22Rv1 (cell line): Measurements from ENCODE around the gene DIP2C.

Source experiments
- ZFX ChIP-seq: fragments of 450-650 bp; IDR thresholded peaks from 2 replicates; pipeline ENCODE4 v1.6.1; 2017; ENCODE audit warnings: antibody characterized with exemption, borderline replicate concordance
- TF ChIP-seq, protein P1 (sequence below): fragments of 450-650 bp; IDR thresholded peaks from 2 replicates; pipeline ENCODE4 v1.5.1; 2017; ENCODE audit warnings: mild to moderate bottlenecking

DNA sequence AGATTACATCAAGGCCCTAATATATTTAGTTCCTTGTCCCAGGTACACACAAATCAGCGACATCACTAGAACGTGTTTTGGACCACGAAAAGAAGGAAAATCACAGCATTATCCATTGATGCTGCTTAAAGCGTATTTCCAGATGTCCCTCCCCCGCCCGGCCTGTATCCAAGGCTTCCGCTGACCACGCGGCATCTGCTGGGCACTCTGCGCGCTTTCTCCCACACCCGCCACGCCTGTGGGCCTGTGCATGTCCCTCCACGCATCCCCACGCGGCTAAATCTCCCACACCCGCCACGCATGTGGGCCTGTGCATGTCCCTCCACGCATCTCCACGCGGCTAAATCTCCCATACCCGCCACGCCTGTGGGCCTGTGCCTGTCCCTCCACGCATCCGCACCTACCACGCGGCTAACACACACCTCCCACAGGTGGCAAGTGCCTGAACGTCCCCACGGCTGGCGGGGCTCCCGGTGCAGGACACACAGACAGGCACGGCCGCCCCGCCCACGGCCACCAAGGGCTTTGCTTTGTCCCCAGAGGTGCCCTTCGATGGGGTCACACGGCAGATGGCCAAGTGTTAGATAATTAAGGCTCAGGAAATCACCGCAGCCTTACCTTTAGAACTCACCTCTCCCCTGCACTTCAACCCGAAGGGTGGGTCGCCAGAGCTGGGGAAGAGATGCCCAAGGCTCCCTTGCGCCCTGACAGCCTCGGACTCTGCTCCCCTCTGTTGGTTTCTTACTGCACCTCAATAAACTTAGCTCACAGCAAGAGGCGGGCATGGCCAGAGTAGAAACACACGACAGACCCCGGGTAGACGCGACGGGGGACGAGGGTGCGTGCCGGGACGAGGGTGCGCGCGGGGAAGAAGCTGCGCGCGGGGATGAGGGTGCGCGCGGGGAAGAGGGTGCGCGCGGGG lies 49.5 kb downstream of the DIP2C start:
- TF ChIP-seq, protein P1, sequence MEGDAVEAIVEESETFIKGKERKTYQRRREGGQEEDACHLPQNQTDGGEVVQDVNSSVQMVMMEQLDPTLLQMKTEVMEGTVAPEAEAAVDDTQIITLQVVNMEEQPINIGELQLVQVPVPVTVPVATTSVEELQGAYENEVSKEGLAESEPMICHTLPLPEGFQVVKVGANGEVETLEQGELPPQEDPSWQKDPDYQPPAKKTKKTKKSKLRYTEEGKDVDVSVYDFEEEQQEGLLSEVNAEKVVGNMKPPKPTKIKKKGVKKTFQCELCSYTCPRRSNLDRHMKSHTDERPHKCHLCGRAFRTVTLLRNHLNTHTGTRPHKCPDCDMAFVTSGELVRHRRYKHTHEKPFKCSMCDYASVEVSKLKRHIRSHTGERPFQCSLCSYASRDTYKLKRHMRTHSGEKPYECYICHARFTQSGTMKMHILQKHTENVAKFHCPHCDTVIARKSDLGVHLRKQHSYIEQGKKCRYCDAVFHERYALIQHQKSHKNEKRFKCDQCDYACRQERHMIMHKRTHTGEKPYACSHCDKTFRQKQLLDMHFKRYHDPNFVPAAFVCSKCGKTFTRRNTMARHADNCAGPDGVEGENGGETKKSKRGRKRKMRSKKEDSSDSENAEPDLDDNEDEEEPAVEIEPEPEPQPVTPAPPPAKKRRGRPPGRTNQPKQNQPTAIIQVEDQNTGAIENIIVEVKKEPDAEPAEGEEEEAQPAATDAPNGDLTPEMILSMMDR = no peak
- no peak for TF ChIP-seq ZFX
